GM21526 (cell line): ENCODE measurements around the gene CNGB1.
"Not testable (repeated sequence)": the region's sequence is repeated elsewhere in the genome, so short reads cannot be mapped to it uniquely, and the experiment has no call there.

Source experiments
- ATAC-seq: cut with Tn5 transposase; IDR thresholded peaks from one replicate; pipeline ENCODE4 v1.9.1; 2021; ENCODE audit warnings: moderate library complexity; ENCODE audit not compliant: unreplicated experiment, low FRiP score

The CNGB1 gene

GRCh38 chr16:57893559-57894389 is 77.2 kb downstream of the CNGB1 start:
- ATAC-seq, result no peak

GRCh38 chr16:57893217-57893558 is 77.7 kb downstream of the CNGB1 start:
- no peak for ATAC-seq

DNA sequence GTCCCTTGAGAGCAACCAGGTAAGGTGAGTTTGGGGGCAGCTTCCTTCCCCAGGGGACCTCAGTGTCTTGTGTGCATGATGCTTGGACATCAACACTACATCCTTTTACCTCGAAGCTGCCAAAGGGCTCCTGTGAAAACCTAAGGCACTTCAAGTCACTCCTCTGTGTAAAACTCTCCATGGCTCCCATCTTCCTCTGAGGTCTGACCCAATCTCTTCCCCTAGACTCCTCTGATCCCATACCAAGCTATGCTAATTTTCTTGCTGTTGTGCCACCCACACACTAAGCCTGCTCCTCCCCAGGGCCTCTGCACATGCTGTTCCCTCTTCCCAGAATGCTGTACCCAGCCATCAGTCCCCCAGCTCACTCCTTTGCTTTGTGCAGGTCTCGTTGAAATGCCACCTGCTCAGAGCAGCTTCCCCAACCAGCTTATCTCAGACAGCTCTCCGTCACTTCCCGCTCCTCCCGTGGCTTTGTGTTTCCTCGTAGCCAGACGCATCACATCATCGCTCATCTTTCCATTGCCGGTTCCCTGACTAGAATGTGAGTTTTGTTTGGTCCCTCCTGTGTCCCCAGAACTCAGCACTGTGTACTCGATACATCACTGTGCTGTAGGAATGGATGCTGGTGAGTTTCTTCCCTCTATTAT is 78.4 kb downstream of the CNGB1 start:
- no peak for ATAC-seq

DNA sequence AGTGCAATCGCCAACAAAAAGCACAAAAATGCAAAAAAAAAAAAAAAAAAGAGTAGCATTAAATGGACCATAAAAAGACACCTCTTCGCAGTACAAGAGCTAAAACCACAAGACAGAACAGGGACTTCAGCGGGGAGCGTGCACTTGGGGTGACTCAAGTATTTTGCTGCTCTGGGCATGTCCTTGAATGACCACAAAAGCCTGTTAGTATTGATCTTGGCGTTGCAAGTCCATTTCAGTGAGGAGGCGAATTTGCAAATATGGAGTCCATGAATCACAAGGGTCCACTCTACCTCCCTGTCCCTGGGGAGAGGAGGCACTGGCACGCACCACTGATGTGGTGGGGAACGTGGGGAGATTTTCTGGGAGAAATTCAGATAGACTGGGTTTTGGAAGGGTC is 78.9 kb downstream of the CNGB1 start:
- no peak for ATAC-seq

GRCh38 chr16:57890752-57891111 is 80.2 kb downstream of the CNGB1 start:
- ATAC-seq, result no peak

DNA sequence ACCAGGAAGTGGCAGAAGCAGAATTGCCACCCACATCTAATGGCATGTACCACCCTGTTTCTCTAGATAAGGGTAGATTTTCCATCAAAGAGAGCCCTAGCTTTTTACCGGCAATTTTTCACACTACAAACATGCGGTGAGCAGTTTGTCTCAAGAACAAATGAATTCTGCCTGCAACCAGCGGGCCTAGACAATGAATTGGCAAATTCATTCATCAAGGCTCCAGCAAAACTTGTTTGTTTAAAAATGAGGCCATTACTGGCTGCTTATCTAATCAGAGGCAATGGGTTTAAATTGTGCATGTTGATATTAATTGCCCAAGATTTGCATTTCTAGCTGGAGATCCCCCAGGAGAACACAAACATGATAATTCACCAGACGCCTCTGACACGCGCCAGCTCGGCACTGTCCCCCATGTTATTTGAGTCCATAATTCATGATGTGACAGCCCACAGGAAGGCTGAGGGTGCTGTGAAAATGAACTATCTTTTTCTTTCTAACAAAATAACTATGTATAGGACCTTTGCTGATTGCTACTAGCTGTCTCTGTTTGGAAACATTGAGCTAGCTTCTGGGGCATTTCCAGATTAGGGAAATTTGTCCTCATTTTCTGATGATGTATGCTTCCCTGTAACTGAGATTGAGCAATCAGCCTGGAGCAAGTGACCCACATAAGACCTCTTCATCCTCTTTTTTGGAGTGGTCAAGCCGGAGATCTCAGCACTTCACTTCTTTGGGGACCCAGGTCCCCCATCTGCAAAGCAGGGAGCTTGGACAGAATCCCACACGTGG is 80.8 kb downstream of the CNGB1 start:
- ATAC-seq, result no peak

- ATAC-seq, result no peak
Observed at GRCh38 chr16:57889522-57889921, 81.4 kb downstream of the CNGB1 start.

- no peak for ATAC-seq
Observed at GRCh38 chr16:57889111-57889510, 81.8 kb downstream of the CNGB1 start.

GRCh38 chr16:57888128-57888527 is 82.8 kb downstream of the CNGB1 start:
- no peak for ATAC-seq

GRCh38 chr16:57887711-57888110 is 83.2 kb downstream of the CNGB1 start:
- ATAC-seq, result no peak

DNA sequence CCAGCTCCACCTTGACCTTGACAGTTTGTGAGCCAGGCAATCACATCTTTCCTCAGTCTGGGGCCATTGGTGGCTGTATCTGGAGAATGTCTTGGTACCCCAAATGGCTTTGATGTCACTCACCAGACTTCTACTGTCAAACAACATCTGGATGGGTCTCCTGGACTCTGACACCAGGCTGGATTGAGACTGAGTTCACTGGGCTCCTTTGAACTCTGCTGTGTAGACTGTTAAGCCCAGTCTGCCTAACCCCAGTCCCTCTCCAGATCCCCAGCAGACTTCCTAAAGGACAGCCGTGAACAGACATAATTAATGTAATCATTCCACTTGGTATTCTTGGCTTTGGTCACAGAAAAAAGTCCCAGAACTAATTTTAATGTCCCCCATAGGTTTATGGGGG is 84.5 kb downstream of the CNGB1 start:
- no peak for ATAC-seq

GRCh38 chr16:57884655-57885133 is 86.2 kb downstream of the CNGB1 start:
- no peak for ATAC-seq

DNA sequence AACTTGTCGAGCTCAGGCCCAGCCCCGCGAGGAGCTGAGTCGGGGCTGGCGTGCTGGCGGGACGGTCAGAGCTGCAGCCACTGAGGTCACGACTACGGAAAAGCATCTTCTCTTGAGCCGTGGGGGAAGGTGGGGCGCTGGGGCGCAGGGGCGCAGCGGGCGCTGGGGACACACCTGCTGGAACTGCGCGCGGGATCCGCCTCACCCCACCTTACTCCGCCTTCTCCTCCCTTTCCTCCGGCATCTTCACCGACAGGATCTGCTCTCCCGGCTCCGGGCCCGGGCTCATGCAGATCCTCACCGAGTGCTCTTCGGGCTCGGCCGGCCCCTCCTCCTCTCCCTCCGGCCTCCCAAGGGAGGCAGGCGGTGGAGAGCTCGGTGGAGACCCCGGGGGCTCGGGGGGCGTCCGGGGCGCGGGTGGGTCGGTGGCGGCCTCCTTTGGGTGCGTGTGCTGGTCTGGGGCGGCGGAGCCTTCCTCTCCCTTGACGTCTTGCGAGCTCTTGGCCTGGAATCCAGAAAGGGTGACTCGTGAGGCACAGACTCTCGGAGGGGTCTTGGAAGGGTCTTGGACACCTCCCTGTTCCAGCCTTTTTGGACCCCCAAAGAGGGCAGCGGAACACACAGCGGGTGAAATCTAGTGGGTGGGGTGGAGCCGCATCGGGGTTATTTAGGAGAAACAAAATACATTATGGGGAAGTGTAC is 86.8 kb downstream of the CNGB1 start:
- no peak for ATAC-seq

GRCh38 chr16:57883480-57883879 is 87.4 kb downstream of the CNGB1 start:
- no peak for ATAC-seq

DNA sequence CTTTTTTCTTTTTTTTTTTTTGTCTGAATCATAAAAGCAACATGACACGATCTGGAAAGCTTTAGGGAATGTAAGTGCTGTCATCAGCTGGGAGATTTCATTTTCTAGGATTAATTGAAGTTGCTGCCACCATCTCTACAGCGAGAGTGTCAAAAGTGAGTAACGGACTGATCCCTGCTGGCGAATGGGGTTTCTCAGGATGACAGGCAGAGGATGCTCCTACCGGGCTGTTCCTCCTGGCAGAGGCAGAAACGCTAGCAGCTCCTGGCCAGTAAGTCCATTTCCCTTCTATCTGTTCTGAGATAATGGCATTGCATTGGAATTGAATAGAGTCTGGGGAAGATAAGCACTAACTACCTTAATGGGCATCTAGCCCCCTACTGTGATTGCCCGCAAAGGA is 88.1 kb downstream of the CNGB1 start:
- ATAC-seq, result no peak

GRCh38 chr16:57882206-57882605 is 88.7 kb downstream of the CNGB1 start:
- no peak for ATAC-seq

GRCh38 chr16:57878586-57878985 is 92.3 kb downstream of the CNGB1 start:
- no peak for ATAC-seq

GRCh38 chr16:57876210-57876609 is 94.7 kb downstream of the CNGB1 start:
- no peak for ATAC-seq

DNA sequence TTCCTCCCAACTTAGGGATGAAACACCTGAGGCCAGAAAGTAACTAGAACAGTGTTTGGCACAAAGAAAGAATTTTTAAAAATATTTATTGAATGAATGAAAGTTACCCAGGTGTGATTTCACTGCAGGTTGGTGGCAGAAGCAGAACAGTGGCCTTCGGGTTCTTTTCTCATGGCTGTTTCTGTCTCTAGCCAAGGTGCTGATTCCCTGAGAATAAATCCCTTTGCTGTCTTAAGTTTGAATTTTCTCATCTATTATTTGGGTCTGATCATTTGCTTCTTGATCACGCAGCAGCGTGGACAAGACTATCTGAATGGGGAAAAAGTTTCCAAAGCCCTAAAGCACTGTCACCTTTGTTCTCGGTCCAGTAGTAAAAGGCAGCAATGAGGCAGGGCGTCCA is 95.6 kb downstream of the CNGB1 start:
- no peak for ATAC-seq

- ATAC-seq, result no peak
Observed at GRCh38 chr16:57873218-57873617, 97.7 kb downstream of the CNGB1 start.

DNA sequence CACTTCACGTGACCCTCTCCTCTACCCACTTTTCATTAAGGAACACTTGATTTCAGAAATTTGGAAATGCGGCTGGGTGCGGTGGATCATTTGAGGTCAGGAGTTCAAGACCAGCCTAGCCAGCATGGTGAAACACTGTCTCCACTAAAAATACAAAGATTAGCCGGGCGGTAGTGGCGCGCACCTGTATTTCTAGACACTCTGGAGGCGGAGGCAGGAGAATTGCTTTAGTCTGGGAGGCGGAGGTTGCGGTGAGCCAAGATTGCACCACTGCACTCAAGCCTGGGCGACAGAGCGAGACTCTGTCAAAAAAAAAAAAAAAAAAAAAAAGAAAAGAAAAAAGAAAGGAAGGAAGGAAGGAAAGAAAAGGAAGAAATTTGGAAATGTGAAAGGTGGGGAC is 98.2 kb downstream of the CNGB1 start:
- ATAC-seq, result not testable (repeated sequence)
